ENCODE data around the gene ING5. TPM values are rescaled to one million over a fixed set of nuclear protein-coding genes. Genes with fewer than 3 reads are reported as not detected.

The ING5 gene
- total and polyA plus RNA-seq, 2 donors (not counting 3 experiments of a cell fraction or from before 2014, with no cell fraction given) = 24.5 to 33.4 TPM

- intact Hi-C loops (cut with micrococcal nuclease) (no loop called here), dilution Hi-C loops (cut with MboI; ENCODE audit: extremely low pct_ligation_motif_present, low sequenced_read_pairs) (no loop called here)
- Histone ChIP-seq H3K79me2 (ENCODE audit: control insufficient read depth, insufficient read depth, low read length) (no peaks in the 10 kb centered on the region), H3K27me3 (ENCODE audit: control insufficient read depth in 2 of 2, insufficient read depth in 2 of 2, low read length in 2 of 2) (no peaks in the 10 kb centered on the region), H3K4me3 (replicated peaks in 1 of 3; ENCODE audit: insufficient read depth in 1 of 3, low read depth in 1 of 3, low read length in 3 of 3) (no peak overlapping the region), H3K9ac (replicated peaks; ENCODE audit: extremely low read depth, insufficient read depth, low read length) (no peak overlapping the region), H3K27ac (ENCODE audit: insufficient read depth, low read depth, low read length) (no peak overlapping the region), H3K9me3 (replicated peaks; ENCODE audit: control insufficient read depth, insufficient read depth, low read length) (no peaks in the 10 kb centered on the region), H3K4me2 (ENCODE audit: insufficient read depth, low read length) (no peak overlapping the region), H3K36me3 (ENCODE audit: control insufficient read depth in 2 of 2, extremely low read depth in 1 of 2, insufficient read depth in 2 of 2, low read length in 2 of 2) (peaks cover 0 to 2% of the 10 kb centered on the region in 2 experiments), H3K4me1 (ENCODE audit: control insufficient read depth, extremely low read depth, insufficient read depth, low read length) (peaks cover 8% of the 10 kb centered on the region), H3K9me1 (replicated peaks; ENCODE audit: control insufficient read depth, extremely low read depth, insufficient read depth, low read length) (no peaks in the 10 kb centered on the region), H4K20me1 (replicated peaks; ENCODE audit: control insufficient read depth, extremely low read depth, insufficient read depth, low read length) (no peaks in the 10 kb centered on the region), H2AFZ (ENCODE audit: low read depth, low read length) (peak overlapping the region; percentile 8)
- CTCF ChIA-PET = no interaction called here
- DNase-seq (ENCODE audit: low read depth, low spot score) = peak; percentile 32
- POLR2A ChIA-PET = no interaction called here
- BruUV-seq (replicated peaks) = no TSS peak
- no peak for FAIRE-seq
- no peak for TF ChIP-seq EZH2 (IDR thresholded peaks at IDR 0.05; ENCODE audit: borderline replicate concordance, low read depth, low read length, severe bottlenecking)
- no peak for TF ChIP-seq JUN (IDR thresholded peaks at IDR 0.05; ENCODE audit: borderline replicate concordance, insufficient read depth, insufficient read length, low read depth)
- no peak for TF ChIP-seq CTCF (IDR thresholded peaks at IDR 0.05; ENCODE audit: extremely low read depth in 1 of 2, insufficient read depth in 1 of 2, low read depth in 1 of 2, low read length in 2 of 2)
- no peak for TF ChIP-seq POLR2A (IDR thresholded peaks at IDR 0.05; ENCODE audit: low read depth, low read length)
- TF ChIP-seq MYC (IDR thresholded peaks at IDR 0.05; ENCODE audit: low read depth, low read length) = no peak
- TF ChIP-seq MAX (IDR thresholded peaks at IDR 0.05; ENCODE audit: insufficient read depth, insufficient read length) = no peak
- no peak for TF ChIP-seq FOS (IDR thresholded peaks at IDR 0.05; ENCODE audit: borderline replicate concordance, insufficient read depth, low read length)
- no peak for TF ChIP-seq POLR2AphosphoS5 (IDR thresholded peaks at IDR 0.05; ENCODE audit: insufficient read depth, low read depth, low read length)
- TF ChIP-seq GATA2 (IDR thresholded peaks at IDR 0.05; ENCODE audit: insufficient read depth, insufficient read length, low read depth, low read length) = no peak
These were observed 26.8 kb downstream of the ING5 start for GRCh38 chr2:241728627-241729026.

Data from endothelial cell of umbilical vein (primary cell).